ENCODE results near the gene BCL2. TPM values are rescaled to one million over a fixed set of nuclear protein-coding genes. Genes with fewer than 3 reads are reported as not detected.
A peak's percentile ranks its signal among the peaks of the same experiment; 100 is the strongest.

BCL2 gene
- total RNA-seq, 1 donor = 4.2 TPM

- DNase-seq (ENCODE audit: low read depth) = no peak
- no peak for TF ChIP-seq CTCF (IDR thresholded peaks at IDR 0.05; ENCODE audit: insufficient read depth, low read length)
- H3K4me3 ChIP-seq (ENCODE audit: low read depth, low read length) = no peak overlapping the region
Observed at GRCh38 chr18:63344263-63344662, 24.7 kb upstream of the BCL2 start.

GRCh38 chr18:63342206-63342605, 22.6 kb upstream of the BCL2 start:
- peak; percentile 34 for DNase-seq (ENCODE audit: low read depth)
- no peak overlapping the region for H3K4me3 ChIP-seq (ENCODE audit: low read depth, low read length)
- peak; percentile 44 for TF ChIP-seq CTCF (IDR thresholded peaks at IDR 0.05; ENCODE audit: insufficient read depth, low read length)

GRCh38 chr18:63339920-63340484, 20.4 kb upstream of the BCL2 start:
- H3K4me3 ChIP-seq (ENCODE audit: low read depth, low read length) = no peak overlapping the region
- peak; percentile 54 for TF ChIP-seq CTCF (IDR thresholded peaks at IDR 0.05; ENCODE audit: insufficient read depth, low read length)
- DNase-seq (ENCODE audit: low read depth) = peak; percentile 47

- no peak for TF ChIP-seq CTCF (IDR thresholded peaks at IDR 0.05; ENCODE audit: insufficient read depth, low read length)
- no peak overlapping the region for H3K4me3 ChIP-seq (ENCODE audit: low read depth, low read length)
Observed at GRCh38 chr18:63336366-63337099, 17.0 kb upstream of the BCL2 start.

GRCh38 chr18:63331105-63331504, 11.5 kb upstream of the BCL2 start:
- H3K4me3 ChIP-seq (ENCODE audit: low read depth, low read length) = no peak overlapping the region
- no peak for TF ChIP-seq CTCF (IDR thresholded peaks at IDR 0.05; ENCODE audit: insufficient read depth, low read length)
- DNase-seq (ENCODE audit: low read depth) = no peak

More at GRCh38 chr18:63336366-63337099, 17.0 kb upstream of the BCL2 start:
- peak; percentile 95 for DNase-seq (ENCODE audit: low read depth)

- H3K4me3 ChIP-seq (ENCODE audit: low read depth, low read length) = no peak overlapping the region
- DNase-seq (ENCODE audit: low read depth) = no peak
- no peak for TF ChIP-seq CTCF (IDR thresholded peaks at IDR 0.05; ENCODE audit: insufficient read depth, low read length)
Observed at GRCh38 chr18:63329431-63330145, 10.0 kb upstream of the BCL2 start.
